Endothelial cell of umbilical vein (primary cell): ENCODE measurements around the gene LONRF2. TPM values are rescaled to one million over a fixed set of nuclear protein-coding genes. Genes with fewer than 3 reads are reported as not detected.

Source experiments
- BruUV-seq: library from RNA; stranded (reverse); fragments of 400-500 nt; replicated peaks from 2 replicates; lab custom pipeline; 2021; lab: Mats Ljungman, UMichigan
- CTCF ChIA-PET: fragments of 300-600, 350-600 bp; sonication (Branson Sonifier 250); formaldehyde crosslinking; loops from one replicate; lab custom pipeline; 2021; ENCODE audit warnings: antibody characterized with exemption, inconsistent platforms; lab: Charles Lee
- POLR2A ChIA-PET: fragments of 300-600, 350-600 bp; sonication (Branson Sonifier 250); formaldehyde crosslinking; loops from one replicate; lab custom pipeline; 2021; ENCODE audit warnings: antibody characterized with exemption, inconsistent platforms; lab: Charles Lee
- DNase-seq: peaks from one replicate; pipeline ENCODE4 v3.0.0-alpha.2; 2011; ENCODE audit warnings: low read depth, low spot score
- FAIRE-seq: peaks from 2 replicates; lab custom pipeline; 2011; peaks lifted over from hg19 to GRCh38; lab: Jason Lieb, UNC
- H2AFZ ChIP-seq: 2 replicates; pipeline ENCODE4 v1.6.0; 2012; ENCODE audit warnings: low read depth, low read length, control low read depth, inconsistent platforms
- H3K27ac ChIP-seq: 2 replicates; pipeline ENCODE4 v1.5.1; 2011; ENCODE audit warnings: low read depth, mild to moderate bottlenecking, control low read depth, low read length, moderate library complexity; ENCODE audit not compliant: insufficient read depth
- H3K27me3 ChIP-seq, 2 experiments: 2 replicates each; pipeline versions ENCODE4 v1.6.0 to v1.6.1; 2011; ENCODE audit warnings: low read length in 2 of 2, mixed read lengths in 1 of 2; ENCODE audit not compliant: control insufficient read depth in 2 of 2, insufficient read depth in 2 of 2
- H3K36me3 ChIP-seq, 2 experiments: 2 replicates in 1 of 2; 3 replicates in 1 of 2; pipeline ENCODE4 v1.5.1; 2011; ENCODE audit warnings: low read length in 2 of 2, mild to moderate bottlenecking in 1 of 2, moderate library complexity in 1 of 2; ENCODE audit not compliant: control insufficient read depth in 2 of 2, insufficient read depth in 2 of 2; ENCODE audit errors: extremely low read depth in 1 of 2
- H3K4me1 ChIP-seq: 3 replicates; pipeline ENCODE4 v1.5.1; 2011; ENCODE audit warnings: mild to moderate bottlenecking, low read length; ENCODE audit not compliant: control insufficient read depth, insufficient read depth; ENCODE audit errors: extremely low read depth
- H3K4me2 ChIP-seq: 2 replicates; pipeline ENCODE4 v1.6.1; 2011; ENCODE audit warnings: low read length, control low read depth, mixed read lengths; ENCODE audit not compliant: insufficient read depth
- H3K4me3 ChIP-seq, 3 experiments: fragments of 200-600 bp in 1 of 3; sonication (generic), shearing (Covaris generic) in 1 of 3; replicated peaks in 1 of 3; 2 replicates each; pipeline ENCODE4 v1.5.1; 2011 to 2016; ENCODE audit warnings: control low read depth in 3 of 3, low read length in 3 of 3, mild to moderate bottlenecking in 2 of 3, inconsistent platforms in 1 of 3, low read depth in 1 of 3, moderate library complexity in 1 of 3; ENCODE audit not compliant: insufficient read depth in 1 of 3
- H3K79me2 ChIP-seq: 2 replicates; pipeline ENCODE4 v1.6.0; 2012; ENCODE audit warnings: low read length, inconsistent platforms; ENCODE audit not compliant: control insufficient read depth, insufficient read depth
- H3K9ac ChIP-seq: replicated peaks from 2 replicates; pipeline ENCODE3; 2011; ENCODE audit warnings: low read length, control low read depth; ENCODE audit not compliant: insufficient read depth; ENCODE audit errors: extremely low read depth
- H3K9me1 ChIP-seq: replicated peaks from 3 replicates; pipeline ENCODE4 v1.6.0; 2011; ENCODE audit warnings: mild to moderate bottlenecking, low read length; ENCODE audit not compliant: control insufficient read depth, insufficient read depth; ENCODE audit errors: extremely low read depth
- H3K9me3 ChIP-seq: replicated peaks from 2 replicates; pipeline ENCODE4 v1.5.1; 2012; ENCODE audit warnings: low read length, inconsistent platforms; ENCODE audit not compliant: control insufficient read depth, insufficient read depth
- H4K20me1 ChIP-seq: replicated peaks from 2 replicates; pipeline ENCODE3; 2011; ENCODE audit warnings: mild to moderate bottlenecking, low read length; ENCODE audit not compliant: control insufficient read depth, insufficient read depth; ENCODE audit errors: extremely low read depth
- EZH2 ChIP-seq: IDR thresholded peaks from 2 replicates; pipeline ENCODE4 v1.6.1; 2012; ENCODE audit warnings: borderline replicate concordance, low read depth, mild to moderate bottlenecking, moderate library complexity, low read length, inconsistent platforms; ENCODE audit not compliant: severe bottlenecking
- FOS ChIP-seq: IDR thresholded peaks from 2 replicates; pipeline ENCODE4 v1.6.1; 2011; ENCODE audit warnings: mild to moderate bottlenecking, low read length, moderate library complexity, borderline replicate concordance; ENCODE audit not compliant: insufficient read depth
- GATA2 ChIP-seq: IDR thresholded peaks from 2 replicates; pipeline ENCODE4 v1.7.0; 2011; ENCODE audit warnings: low read depth, mild to moderate bottlenecking, moderate library complexity, mixed read lengths, low read length; ENCODE audit not compliant: insufficient read length, insufficient read depth
- JUN ChIP-seq: IDR thresholded peaks from 2 replicates; pipeline ENCODE4 v1.6.1; 2011; ENCODE audit warnings: borderline replicate concordance, low read depth; ENCODE audit not compliant: insufficient read length, insufficient read depth
- MAX ChIP-seq: IDR thresholded peaks from 2 replicates; pipeline ENCODE4 v1.6.1; 2011; ENCODE audit not compliant: insufficient read depth, insufficient read length
- MYC ChIP-seq: IDR thresholded peaks from one replicate; pipeline ENCODE4 v1.6.1; 2011; ENCODE audit warnings: mild to moderate bottlenecking, low read depth, low read length
- POLR2A ChIP-seq: IDR thresholded peaks from 2 replicates; pipeline ENCODE4 v1.6.1; 2012; ENCODE audit warnings: low read depth, mild to moderate bottlenecking, control low read depth, low read length
- POLR2AphosphoS5 ChIP-seq: IDR thresholded peaks from 2 replicates; pipeline ENCODE4 v1.6.1; 2012; ENCODE audit warnings: low read depth, mild to moderate bottlenecking, control low read depth, low read length, moderate library complexity; ENCODE audit not compliant: insufficient read depth
- dilution Hi-C: fragments of 300-500 bp; cut with MboI; formaldehyde crosslinking; loops from one replicate; pipeline ENCODE4 v1.15.0; 2019; ENCODE audit warnings: low sequenced_read_pairs; ENCODE audit not compliant: extremely low pct_ligation_motif_present
- intact Hi-C: fragments of 100-400 bp; cut with micrococcal nuclease; formaldehyde crosslinking; loops from one replicate; pipeline ENCODE4 v1.10.0; 2022
- polyA plus RNA-seq, 4 experiments: library from polyadenylated mRNA; depleted of rRNA in 3 of 4; stranded (reverse) in 3 of 4; unstranded in 1 of 4; fragments of >200 nt; gene quantifications; 2 replicates each; pipeline versions ENCODE4 v1.2.1 to v1.2.3, GENCODE V29; 2011 to 2012; ENCODE audit warnings: missing spikeins in 1 of 4
- total RNA-seq: library from RNA; stranded (reverse); gene quantifications from 2 replicates; pipeline ENCODE4 v1.2.3, GENCODE V29; 2021
- TF ChIP-seq, protein P1 (sequence below), 2 donors: IDR thresholded peaks; 1 replicate in 1 of 2; 2 replicates in 1 of 2; pipeline ENCODE4 v1.5.1; 2011; ENCODE audit warnings: low read length in 2 of 2, mild to moderate bottlenecking in 2 of 2, moderate library complexity in 2 of 2, control low read depth in 1 of 2, inconsistent platforms in 1 of 2, low read depth in 1 of 2; ENCODE audit not compliant: insufficient read depth in 1 of 2; ENCODE audit errors: extremely low read depth in 1 of 2

LONRF2 gene
- total and polyA plus RNA-seq, 2 donors (not counting 3 experiments of a cell fraction or from before 2014, with no cell fraction given), result 0.03 TPM; not detected in 1

- no peak overlapping the region for H3K4me3 ChIP-seq
- POLR2A ChIA-PET, result no interaction called here
- no peaks in the 10 kb centered on the region for H3K36me3 ChIP-seq
- no peaks in the 10 kb centered on the region for H3K9me3 ChIP-seq
- no TSS peak for BruUV-seq
- no peaks in the 10 kb centered on the region for H4K20me1 ChIP-seq
- no peak overlapping the region for H3K27ac ChIP-seq
- no peak overlapping the region for H3K4me2 ChIP-seq
- H3K9ac ChIP-seq, result no peak overlapping the region
- H3K4me1 ChIP-seq, result no peaks in the 10 kb centered on the region
- intact Hi-C loops (no loop called here), dilution Hi-C loops (no loop called here)
- TF ChIP-seq POLR2A (no peak), EZH2 (no peak), MYC (no peak), POLR2AphosphoS5 (no peak), GATA2 (no peak), FOS (no peak), JUN (no peak), MAX (no peak)
- TF ChIP-seq, protein P1, sequence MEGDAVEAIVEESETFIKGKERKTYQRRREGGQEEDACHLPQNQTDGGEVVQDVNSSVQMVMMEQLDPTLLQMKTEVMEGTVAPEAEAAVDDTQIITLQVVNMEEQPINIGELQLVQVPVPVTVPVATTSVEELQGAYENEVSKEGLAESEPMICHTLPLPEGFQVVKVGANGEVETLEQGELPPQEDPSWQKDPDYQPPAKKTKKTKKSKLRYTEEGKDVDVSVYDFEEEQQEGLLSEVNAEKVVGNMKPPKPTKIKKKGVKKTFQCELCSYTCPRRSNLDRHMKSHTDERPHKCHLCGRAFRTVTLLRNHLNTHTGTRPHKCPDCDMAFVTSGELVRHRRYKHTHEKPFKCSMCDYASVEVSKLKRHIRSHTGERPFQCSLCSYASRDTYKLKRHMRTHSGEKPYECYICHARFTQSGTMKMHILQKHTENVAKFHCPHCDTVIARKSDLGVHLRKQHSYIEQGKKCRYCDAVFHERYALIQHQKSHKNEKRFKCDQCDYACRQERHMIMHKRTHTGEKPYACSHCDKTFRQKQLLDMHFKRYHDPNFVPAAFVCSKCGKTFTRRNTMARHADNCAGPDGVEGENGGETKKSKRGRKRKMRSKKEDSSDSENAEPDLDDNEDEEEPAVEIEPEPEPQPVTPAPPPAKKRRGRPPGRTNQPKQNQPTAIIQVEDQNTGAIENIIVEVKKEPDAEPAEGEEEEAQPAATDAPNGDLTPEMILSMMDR (IDR thresholded peaks at IDR 0.05; ENCODE audit: extremely low read depth in 1 of 2, insufficient read depth in 1 of 2, low read depth in 1 of 2, low read length in 2 of 2), result no peak
- H3K27me3 ChIP-seq, result peaks cover 7 to 22% of the 10 kb centered on the region in 2 experiments
- no peaks in the 10 kb centered on the region for H3K79me2 ChIP-seq
- DNase-seq (no peak), FAIRE-seq (no peak)
- H2AFZ ChIP-seq, result no peak overlapping the region
- CTCF ChIA-PET, result interaction anchor here (1.4 to 5.2 kb wide), 4 partner anchors 17 to 410 kb away, joined by 3 to 29 read pairs (median 7); no protein-coding TSS in a partner anchor
- H3K9me1 ChIP-seq, result no peaks in the 10 kb centered on the region
Measured at GRCh38 chr2:100228967-100229366, 93.3 kb downstream of the LONRF2 start.
